ENCODE data around the gene MED13L. TPM values are rescaled to one million over a fixed set of nuclear protein-coding genes. Genes with fewer than 3 reads are reported as not detected.
A peak's percentile ranks its signal among the peaks of the same experiment; 100 is the strongest.

Gene MED13L
- total and polyA plus RNA-seq, 2 donors (not counting 1 experiment from before 2014, with no cell fraction given): 56.5 to 97.3 TPM

GRCh38 chr12:116137318-116137717, 140.2 kb downstream of the MED13L start:
- Histone ChIP-seq H3K27ac (ENCODE audit: insufficient read depth, low read length) (no peak overlapping the region), H3K27me3 (ENCODE audit: control insufficient read depth, insufficient read depth, low read length) (no peaks in the 10 kb centered on the region), H3K36me3 (ENCODE audit: control insufficient read depth, insufficient read depth, low read length) (no peaks in the 10 kb centered on the region), H3K79me2 (ENCODE audit: control insufficient read depth, insufficient read depth, low read length) (peaks cover 76% of the 10 kb centered on the region), H3K4me3 (replicated peaks in 1 of 4; ENCODE audit: control extremely low read depth in 1 of 4, insufficient read depth in 1 of 4, low read depth in 3 of 4, low read length in 4 of 4) (no peak overlapping the region), H3K4me2 (ENCODE audit: extremely low read depth, insufficient read depth, low read length) (no peak overlapping the region), H2AFZ (ENCODE audit: low read length) (no peak overlapping the region), H4K20me1 (ENCODE audit: control insufficient read depth, extremely low read depth, insufficient read depth, low read length) (peaks cover 5% of the 10 kb centered on the region), H3K9ac (ENCODE audit: insufficient read depth, low read length) (no peak overlapping the region), H3K4me1 (ENCODE audit: control insufficient read depth, extremely low read depth, insufficient read depth, low read length) (peaks cover 23% of the 10 kb centered on the region), H3K9me3 (ENCODE audit: control insufficient read depth, insufficient read depth, low read depth, low read length) (no peaks in the 10 kb centered on the region)
- TF ChIP-seq EZH2 (IDR thresholded peaks at IDR 0.05; ENCODE audit: low read length, missing control alignments) (no peak), CTCF (conservative IDR thresholded peaks at IDR 0.05 in 1 of 2, IDR thresholded peaks at IDR 0.05 in 1 of 2; ENCODE audit: low read depth in 1 of 2, low read length in 2 of 2) (no peak)
- no peak for DNase-seq (ENCODE audit: low read depth in 2 of 2)

GRCh38 chr12:116136340-116136739, 141.2 kb downstream of the MED13L start:
- peak; percentile 59 to 93 for DNase-seq (ENCODE audit: low read depth in 2 of 2)
- peaks cover 19% of the 10 kb centered on the region for H3K4me1 ChIP-seq (ENCODE audit: control insufficient read depth, extremely low read depth, insufficient read depth, low read length)
- H4K20me1 ChIP-seq (ENCODE audit: control insufficient read depth, extremely low read depth, insufficient read depth, low read length): peaks cover 2% of the 10 kb centered on the region
- H3K9me3 ChIP-seq (ENCODE audit: control insufficient read depth, insufficient read depth, low read depth, low read length): no peaks in the 10 kb centered on the region
- no peak overlapping the region for H3K4me3 ChIP-seq (replicated peaks in 1 of 4; ENCODE audit: control extremely low read depth in 1 of 4, insufficient read depth in 1 of 4, low read depth in 3 of 4, low read length in 4 of 4)
- H3K27me3 ChIP-seq (ENCODE audit: control insufficient read depth, insufficient read depth, low read length): no peaks in the 10 kb centered on the region
- H3K4me2 ChIP-seq (ENCODE audit: extremely low read depth, insufficient read depth, low read length): peak overlapping the region; percentile 62
- no peak overlapping the region for H2AFZ ChIP-seq (ENCODE audit: low read length)
- no peak overlapping the region for H3K9ac ChIP-seq (ENCODE audit: insufficient read depth, low read length)
- peaks cover 76% of the 10 kb centered on the region for H3K79me2 ChIP-seq (ENCODE audit: control insufficient read depth, insufficient read depth, low read length)
- no peaks in the 10 kb centered on the region for H3K36me3 ChIP-seq (ENCODE audit: control insufficient read depth, insufficient read depth, low read length)
- no peak for TF ChIP-seq CTCF (conservative IDR thresholded peaks at IDR 0.05 in 1 of 2, IDR thresholded peaks at IDR 0.05 in 1 of 2; ENCODE audit: low read depth in 1 of 2, low read length in 2 of 2)
- no peak for TF ChIP-seq EZH2 (IDR thresholded peaks at IDR 0.05; ENCODE audit: low read length, missing control alignments)
- H3K27ac ChIP-seq (ENCODE audit: insufficient read depth, low read length): no peak overlapping the region

- Histone ChIP-seq H3K4me1 (ENCODE audit: control insufficient read depth, extremely low read depth, insufficient read depth, low read length) (peaks cover 19% of the 10 kb centered on the region), H3K4me3 (replicated peaks in 1 of 4; ENCODE audit: control extremely low read depth in 1 of 4, insufficient read depth in 1 of 4, low read depth in 3 of 4, low read length in 4 of 4) (no peak overlapping the region), H3K9ac (ENCODE audit: insufficient read depth, low read length) (no peak overlapping the region), H3K27me3 (ENCODE audit: control insufficient read depth, insufficient read depth, low read length) (no peaks in the 10 kb centered on the region), H3K79me2 (ENCODE audit: control insufficient read depth, insufficient read depth, low read length) (peaks cover 73% of the 10 kb centered on the region), H3K36me3 (ENCODE audit: control insufficient read depth, insufficient read depth, low read length) (no peaks in the 10 kb centered on the region), H3K4me2 (ENCODE audit: extremely low read depth, insufficient read depth, low read length) (peak overlapping the region; percentile 59), H4K20me1 (ENCODE audit: control insufficient read depth, extremely low read depth, insufficient read depth, low read length) (peaks cover 2% of the 10 kb centered on the region), H2AFZ (ENCODE audit: low read length) (no peak overlapping the region), H3K27ac (ENCODE audit: insufficient read depth, low read length) (no peak overlapping the region), H3K9me3 (ENCODE audit: control insufficient read depth, insufficient read depth, low read depth, low read length) (no peaks in the 10 kb centered on the region)
- TF ChIP-seq EZH2 (IDR thresholded peaks at IDR 0.05; ENCODE audit: low read length, missing control alignments): no peak
- peak; percentile 67 to 80 for DNase-seq (ENCODE audit: low read depth in 2 of 2)
Measured at GRCh38 chr12:116135209-116135930, 142.1 kb downstream of the MED13L start.
